GM12872 (cell line): ENCODE results near the gene CGREF1.

ENCODE experiments used
- TF ChIP-seq, protein P1 (sequence below): IDR thresholded peaks from 3 replicates; pipeline ENCODE4 v1.5.1; 2011; ENCODE audit warnings: low read depth, mild to moderate bottlenecking, low read length, moderate library complexity; ENCODE audit not compliant: insufficient read depth

The CGREF1 gene

GRCh38 chr2:27070653-27071276 is 48.2 kb downstream of the CGREF1 start:
- TF ChIP-seq, protein P1, sequence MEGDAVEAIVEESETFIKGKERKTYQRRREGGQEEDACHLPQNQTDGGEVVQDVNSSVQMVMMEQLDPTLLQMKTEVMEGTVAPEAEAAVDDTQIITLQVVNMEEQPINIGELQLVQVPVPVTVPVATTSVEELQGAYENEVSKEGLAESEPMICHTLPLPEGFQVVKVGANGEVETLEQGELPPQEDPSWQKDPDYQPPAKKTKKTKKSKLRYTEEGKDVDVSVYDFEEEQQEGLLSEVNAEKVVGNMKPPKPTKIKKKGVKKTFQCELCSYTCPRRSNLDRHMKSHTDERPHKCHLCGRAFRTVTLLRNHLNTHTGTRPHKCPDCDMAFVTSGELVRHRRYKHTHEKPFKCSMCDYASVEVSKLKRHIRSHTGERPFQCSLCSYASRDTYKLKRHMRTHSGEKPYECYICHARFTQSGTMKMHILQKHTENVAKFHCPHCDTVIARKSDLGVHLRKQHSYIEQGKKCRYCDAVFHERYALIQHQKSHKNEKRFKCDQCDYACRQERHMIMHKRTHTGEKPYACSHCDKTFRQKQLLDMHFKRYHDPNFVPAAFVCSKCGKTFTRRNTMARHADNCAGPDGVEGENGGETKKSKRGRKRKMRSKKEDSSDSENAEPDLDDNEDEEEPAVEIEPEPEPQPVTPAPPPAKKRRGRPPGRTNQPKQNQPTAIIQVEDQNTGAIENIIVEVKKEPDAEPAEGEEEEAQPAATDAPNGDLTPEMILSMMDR: no peak

DNA sequence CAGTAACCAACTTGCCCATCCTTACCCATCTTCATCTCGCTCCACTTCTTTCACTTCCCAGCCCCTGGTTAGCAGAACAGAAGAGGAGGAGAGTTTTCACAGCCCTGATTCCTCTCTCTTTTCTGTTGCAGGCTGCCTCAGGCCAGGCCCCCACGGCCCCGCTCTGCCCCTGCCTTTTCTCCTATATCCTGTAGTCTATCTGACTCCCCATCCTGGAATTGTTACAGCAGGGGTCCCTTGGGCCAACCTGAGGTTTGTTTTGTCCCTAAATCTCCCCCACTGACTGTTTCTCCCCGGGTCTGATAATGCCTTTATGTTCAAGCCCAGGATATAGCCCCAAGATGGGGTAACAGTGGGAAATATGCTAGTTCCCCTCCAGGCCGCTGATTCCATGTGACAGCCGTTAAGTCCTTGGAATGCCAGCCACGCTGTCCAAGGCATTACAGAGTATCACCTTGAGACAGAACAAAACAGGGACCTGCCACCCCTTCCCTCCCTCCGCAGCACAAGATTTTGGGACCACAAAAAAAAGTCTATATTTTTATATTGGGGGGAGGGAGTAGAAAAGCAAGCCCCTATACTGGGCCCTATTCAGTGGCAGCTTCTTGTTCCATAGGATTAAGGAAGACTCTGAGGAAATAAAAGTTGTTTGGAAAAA is 48.8 kb downstream of the CGREF1 start:
- TF ChIP-seq, protein P1: no peak

- TF ChIP-seq, protein P1: no peak
Measured at GRCh38 chr2:27069436-27069835, 49.5 kb downstream of the CGREF1 start.

GRCh38 chr2:27067385-27067784 is 51.5 kb downstream of the CGREF1 start:
- TF ChIP-seq, protein P1: no peak

DNA sequence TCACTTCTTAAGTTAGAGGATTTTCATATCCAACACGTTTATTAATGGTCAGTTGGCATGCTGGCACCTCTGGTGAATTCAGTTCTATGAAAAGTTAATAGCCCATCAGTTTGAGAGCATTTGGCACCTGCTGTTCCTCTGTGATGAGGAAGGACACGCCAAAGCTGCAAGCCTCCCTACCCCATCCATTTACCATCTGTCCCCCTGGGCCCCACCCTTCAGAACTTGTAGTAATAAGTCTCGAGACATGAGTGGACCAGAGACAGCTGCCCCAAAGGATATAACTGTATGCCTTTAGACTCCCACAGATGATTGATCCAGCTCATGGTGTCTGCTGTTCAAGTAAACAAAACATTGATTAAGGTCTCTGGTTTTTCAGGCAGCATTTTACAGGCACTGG is 53.8 kb downstream of the CGREF1 start:
- TF ChIP-seq, protein P1: no peak

GRCh38 chr2:27060323-27060722 is 58.6 kb downstream of the CGREF1 start:
- TF ChIP-seq, protein P1: no peak

DNA sequence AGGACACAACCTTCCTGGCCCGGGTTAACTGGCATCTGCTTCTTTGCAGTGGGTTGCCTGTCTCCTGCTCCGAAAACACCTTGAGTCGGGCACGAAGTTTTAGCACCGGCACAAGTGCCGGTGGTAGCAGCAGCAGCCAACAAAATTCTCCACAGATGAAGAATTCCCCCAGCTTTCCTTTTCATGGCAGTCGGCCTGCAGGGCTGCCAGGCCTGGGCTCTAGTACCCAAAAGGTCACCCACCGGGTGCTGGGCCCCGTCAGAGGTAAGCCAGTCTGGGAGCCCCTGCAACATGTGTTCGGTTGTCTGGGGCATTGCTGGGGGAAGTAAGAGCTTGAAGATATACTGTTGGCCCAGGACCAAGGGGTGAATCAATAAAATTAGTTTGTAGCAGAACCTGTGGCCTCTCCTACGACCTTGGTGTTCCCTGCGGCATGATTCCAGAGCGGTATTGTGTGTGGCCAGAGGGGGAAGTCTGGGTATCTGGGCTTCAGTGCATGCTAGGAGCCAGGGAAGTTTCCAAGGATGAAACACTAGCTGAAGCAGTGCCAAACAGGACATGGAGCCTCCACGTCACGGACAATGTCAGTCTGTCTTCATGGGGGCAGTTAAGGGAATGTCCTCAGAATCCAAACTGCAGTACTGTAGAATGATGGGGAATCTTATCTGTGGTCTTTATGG is 59.6 kb downstream of the CGREF1 start:
- TF ChIP-seq, protein P1: no peak
